HG03159 (cell line): Measurements from ENCODE around the gene ITLN1.
"Not testable (repeated sequence)": the region's sequence is repeated elsewhere in the genome, so short reads cannot be mapped to it uniquely, and the experiment has no call there.

Source experiments
- ATAC-seq: cut with Tn5 transposase; IDR thresholded peaks from one replicate; pipeline ENCODE4 v1.9.1; 2021; ENCODE audit warnings: mild to moderate bottlenecking, moderate library complexity; ENCODE audit not compliant: unreplicated experiment

ITLN1 gene

DNA sequence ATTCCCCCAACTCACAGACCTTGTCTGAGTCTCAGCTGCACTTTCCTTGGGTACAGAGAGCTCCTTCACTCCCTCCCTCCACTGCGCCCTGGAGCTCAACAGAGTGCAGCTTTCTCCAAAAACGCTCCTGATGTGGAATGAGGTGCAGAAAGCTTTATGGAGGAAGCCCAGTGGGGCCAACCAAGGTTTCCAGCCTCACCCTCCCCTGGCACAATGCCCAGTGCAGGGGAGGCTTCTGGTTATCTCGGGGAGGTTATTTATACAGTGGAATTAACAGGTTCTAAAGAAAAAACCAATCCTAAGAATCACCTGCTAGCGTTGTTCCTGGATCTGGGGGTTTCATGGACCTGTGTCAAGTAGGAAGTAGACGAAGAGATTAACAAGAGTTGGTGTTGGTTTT lies at the start of gene ITLN1:
TSS of gene ITLN1 (minus strand) at position 139 of the 400 bp plus-strand sequence. CDS start 303 bp downstream, outside the sequence.
- ATAC-seq, result no peak

DNA sequence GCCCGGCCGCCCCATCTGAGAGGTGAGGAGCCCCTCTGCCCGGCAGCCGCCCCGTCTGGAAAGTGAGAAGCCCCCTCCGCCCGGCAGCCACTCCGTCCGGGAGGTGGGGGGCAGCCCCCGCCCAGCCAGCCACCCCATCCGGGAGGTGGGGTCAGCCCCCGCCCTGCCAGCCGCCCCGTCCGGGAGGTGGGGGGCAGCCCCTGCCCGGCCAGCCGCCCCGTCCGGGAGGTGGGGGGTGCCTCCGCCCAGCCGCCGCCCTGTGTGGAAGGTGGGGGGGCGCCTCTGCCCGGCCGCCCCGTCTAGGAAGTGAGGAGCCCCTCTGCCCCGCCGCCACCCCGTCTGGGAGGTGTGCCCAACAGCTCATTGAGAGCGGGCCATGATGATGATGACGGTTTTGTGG lies 48.3 kb upstream of the ITLN1 start:
- ATAC-seq, result not testable (repeated sequence)

DNA sequence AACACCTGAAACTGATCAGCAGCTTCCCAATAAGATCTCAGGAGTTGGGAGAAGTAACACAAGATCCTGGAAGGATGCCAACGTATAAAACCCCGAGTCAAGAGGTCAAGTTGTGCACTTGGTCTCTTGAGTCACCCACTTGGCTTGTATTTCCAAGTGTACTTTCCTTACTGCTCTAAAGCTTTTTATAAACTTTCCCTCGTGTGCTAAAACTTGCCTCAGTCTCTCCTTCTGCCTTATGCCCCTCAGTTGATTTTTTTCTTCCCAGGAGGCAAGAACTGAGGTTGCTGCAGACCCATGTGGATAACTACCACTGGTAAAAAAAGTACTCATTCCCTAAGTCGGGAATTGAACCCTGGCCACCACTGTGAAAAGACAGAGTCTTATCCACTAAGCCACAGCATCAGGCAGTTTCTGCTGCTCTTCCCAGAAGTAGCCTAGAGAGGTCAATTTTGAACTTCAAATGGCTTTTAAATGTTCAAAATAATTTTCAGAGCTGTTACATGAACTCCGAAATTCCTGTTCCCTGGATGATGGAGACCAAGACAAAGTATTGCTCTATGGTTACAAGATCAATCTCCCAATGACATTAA lies 40.8 kb upstream of the ITLN1 start:
- ATAC-seq, result no peak

DNA sequence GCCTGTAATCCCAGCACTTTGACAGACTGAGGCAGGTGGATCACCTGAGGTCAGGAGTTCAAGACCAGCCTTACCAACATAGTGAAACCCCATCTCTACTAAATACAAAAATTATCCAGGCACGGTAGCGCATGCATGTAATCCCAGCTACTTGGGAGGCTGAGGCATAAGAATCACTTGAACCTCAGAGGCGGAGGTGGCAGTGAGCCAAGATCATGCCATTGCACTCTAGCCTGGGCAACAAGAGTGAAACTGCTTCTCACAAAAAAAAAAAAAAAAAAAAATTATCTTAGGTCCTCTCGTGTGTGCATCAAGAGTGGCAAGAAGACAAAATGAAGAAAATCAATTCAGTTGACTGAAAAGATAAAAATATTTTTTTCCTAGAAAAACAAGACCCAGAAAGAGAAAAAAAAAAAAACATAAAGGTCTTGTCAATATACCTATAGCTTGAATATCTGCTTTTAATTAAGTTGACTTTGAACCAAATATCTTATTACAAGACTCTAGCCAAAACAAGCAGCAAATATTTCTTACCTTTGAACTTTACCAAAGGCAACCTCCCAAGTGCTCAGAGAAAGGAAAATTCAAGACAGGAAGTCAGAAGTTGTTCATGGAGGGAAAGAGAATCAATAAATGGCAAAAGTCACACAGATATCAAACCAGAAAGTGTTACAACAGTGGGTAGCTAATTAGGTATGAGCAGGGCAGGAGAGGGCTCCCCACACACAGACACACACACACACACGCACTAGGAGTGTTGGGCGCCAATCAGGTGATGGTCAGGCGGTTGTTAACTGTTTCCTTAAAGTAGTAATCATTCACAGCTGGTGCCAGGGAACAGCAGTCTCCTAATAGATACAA lies 40.0 kb upstream of the ITLN1 start:
- ATAC-seq, result no peak

DNA sequence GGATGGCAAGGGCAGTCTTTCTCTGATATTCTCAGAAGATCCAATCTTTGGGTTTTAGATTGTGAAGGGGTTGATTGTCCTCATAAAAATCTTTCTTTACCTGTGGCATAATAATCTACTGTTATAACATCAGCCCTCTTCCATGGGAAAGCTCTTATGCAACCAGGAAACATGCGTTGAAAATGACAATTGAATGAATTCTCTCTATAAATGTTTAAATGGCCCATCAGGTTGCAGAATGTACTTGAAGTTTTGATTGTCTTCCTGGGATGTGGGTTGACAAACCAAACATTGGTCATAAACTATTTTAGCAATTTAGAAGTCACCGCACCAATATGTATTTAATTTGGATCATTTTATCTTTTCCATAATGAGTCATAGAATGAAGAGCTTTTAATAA lies 31.7 kb upstream of the ITLN1 start:
- no peak for ATAC-seq

DNA sequence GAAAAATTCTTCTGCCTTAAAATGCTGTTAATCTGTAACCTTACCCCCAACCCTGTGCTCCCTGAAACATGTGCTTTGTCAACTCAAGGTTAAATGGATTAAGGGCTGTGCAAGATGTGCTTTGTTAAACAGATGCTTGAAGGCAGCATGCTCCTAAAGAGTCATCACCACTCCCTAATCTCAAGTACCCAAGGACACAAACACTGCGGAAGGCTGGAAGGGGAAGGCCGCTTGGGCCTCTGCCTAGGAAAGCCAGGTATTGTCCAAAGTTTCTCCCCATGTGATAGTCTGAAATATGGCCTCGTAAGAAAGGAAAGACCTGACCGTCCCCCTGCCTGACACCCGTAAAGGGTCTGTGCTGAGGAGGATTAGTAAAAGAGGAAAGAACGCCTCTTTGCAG lies 28.2 kb upstream of the ITLN1 start:
- not testable (repeated sequence) for ATAC-seq

DNA sequence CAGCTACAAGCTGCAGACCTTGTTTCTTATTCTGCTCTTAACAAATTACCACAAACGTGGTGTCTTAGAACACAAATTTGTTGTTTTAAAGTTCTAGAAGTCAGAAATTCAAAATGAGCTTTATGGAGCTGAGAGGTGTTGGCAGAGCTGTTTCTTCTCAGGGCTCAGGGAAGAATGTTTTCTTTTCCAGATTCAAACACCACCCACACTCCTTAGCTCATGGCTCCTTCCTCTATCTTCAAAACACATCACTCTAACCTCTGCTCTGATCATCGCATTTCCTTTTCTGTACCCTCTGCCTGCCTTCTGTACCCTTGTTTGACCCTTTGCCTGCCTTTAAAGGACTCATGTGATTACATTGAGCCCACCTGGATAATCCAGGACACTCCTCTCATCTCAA lies 26.9 kb upstream of the ITLN1 start:
- no peak for ATAC-seq

DNA sequence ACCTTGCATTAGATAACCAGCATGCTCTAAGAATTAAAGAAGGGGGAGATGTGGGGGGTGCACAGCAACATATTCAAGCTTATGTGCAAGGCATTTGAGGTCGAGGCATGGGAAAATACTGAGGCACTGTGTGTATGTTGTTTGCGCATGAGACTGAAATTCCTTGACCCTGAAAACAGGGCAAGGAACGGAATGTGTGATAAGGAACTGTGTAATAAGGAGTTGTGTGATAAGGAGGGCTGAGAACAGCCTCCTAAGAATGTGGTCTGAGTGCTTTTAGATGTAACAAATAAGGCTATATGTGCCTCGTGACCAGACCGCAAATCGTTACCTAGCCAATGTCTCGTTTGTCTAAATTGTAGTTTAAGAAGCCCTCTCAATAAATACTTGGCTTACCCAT lies 26.5 kb upstream of the ITLN1 start:
- ATAC-seq, result no peak

DNA sequence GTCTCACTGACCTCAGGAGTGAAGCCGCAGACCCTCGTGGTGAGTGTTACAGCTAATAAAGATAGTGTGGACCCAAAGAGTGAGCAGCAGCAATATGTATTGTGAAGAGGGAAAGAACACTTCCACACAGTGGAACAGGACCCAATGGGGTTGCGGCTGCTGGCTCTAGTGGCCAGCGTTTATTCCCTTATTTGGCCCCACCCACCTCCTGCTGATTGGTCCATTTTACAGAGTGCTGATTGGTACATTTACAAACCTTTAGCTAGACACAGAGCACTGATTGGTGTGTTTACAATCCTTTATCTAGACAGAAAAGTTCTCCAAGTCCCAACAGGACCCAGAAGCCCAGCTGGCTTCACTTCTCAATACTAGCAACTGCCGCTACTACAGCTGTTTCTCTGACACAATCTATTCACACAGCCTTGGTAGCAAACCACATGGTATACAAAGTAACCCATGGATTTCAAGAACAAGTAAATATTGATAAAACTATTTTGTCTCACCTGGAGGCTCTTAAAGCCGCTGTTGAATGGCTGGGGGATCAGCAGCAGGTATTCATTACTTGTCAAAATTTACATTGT lies 25.3 kb upstream of the ITLN1 start:
- ATAC-seq, result no peak

DNA sequence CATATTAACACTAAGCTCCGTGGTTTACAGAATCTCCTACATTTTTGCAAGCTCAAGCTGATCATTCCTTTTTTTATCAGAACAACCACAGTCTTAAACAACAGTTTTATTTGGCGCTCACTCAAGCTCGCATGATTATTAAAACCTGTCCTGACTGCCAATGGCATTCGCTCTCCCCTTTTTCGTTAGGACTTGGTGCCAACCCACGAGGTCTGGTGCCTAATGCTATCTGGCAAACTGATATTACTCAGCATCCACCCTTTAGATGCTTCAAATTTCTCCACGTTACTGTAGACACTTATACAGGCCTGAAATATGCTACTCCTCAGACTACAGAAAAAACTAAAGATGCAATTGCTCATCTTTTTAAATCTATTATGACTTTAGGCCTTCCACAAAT lies 23.0 kb upstream of the ITLN1 start:
- ATAC-seq, result no peak

DNA sequence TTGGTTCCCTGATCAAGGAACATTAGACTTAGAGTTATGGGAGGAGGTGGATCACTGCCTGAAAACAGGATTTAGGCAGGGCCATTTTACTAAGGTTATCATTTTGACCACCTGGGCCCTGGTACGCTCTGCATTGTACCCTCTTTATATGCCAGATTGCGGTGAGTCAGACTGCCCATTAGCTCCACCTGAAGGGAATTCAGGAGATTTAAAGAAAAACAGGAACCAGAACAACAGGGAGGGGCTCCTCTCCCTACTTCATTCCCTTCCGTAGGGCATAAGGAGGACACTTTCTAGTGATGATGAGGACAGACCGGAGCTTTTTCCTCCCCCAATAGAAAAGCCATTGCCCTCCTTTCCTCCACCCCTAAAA lies 20.6 kb upstream of the ITLN1 start:
- ATAC-seq, result no peak

DNA sequence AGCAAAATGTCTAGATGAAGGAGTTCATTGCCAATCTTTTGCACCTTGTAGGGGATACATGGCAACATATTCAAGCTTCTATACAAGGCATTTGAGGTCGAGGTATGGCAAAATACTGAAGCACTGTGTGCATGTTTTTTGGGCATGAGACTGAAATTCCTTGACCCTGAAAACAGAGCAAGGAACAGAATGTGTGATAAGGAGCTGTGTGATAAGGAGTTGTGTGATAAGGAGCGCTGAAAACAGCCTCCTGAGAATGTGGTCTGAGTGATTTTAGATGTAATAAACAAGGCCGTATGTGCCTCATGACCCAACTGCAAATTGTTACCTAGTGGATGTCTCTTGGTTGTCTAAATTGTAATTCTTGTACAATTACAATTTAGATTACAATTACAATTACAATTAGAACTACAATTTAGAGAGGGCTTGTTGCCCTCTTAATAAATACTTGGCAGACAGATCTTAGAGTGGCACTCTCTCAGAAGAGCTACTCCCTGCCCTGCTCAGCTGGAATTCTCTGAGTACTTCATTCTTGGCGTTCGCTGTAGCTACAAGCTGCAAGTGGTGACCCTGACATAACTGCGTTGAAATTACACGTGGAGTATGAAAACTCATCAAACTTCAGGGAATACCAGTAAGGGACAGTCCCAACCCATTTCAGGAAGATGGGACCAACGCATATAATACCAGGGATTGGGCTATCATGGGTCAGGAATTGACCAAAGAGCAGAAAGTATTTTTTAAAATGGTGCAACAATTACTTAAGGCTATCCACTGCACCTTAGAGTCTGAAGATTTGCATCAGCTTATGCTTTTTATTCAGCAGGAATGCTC lies 20.0 kb upstream of the ITLN1 start:
- no peak for ATAC-seq

DNA sequence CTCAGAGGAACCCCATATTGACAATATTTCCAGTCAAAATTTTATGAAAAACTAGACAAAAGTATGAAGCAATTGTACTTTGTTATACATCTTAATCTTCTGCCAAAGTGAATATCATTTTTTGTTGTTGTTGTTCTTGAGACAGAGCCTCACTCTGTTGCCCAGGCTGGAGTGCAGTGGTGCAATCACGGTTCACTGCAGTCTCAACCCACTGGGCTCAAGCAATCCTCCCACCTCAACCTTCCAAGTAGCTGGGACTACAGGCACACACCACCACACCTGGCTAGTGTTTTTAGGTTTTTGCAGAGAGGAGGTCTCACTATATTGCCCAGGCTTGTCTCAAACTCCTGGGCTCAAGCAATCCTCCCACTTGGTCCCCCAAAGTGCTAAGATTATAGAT lies 17.3 kb upstream of the ITLN1 start:
- not testable (repeated sequence) for ATAC-seq

DNA sequence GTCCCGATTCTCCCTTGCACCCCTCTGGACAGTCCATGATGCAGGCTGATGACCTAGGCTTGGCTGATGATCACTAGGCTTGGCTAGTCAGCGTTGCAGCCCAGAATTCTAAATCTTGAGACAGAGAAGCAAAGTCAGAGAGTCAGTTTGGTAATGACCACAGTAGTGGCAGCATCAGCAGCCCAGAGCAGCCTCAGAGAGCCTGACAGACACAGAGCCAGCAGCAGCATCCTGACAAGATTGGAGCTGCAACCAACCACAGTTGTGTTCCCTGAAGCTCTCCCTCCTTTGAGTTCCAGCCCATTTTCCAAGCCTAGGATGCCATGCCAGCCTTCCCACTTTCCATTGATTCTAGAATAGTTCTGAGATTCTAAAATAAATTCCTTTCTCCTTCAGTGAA lies 16.8 kb upstream of the ITLN1 start:
- ATAC-seq, result no peak

DNA sequence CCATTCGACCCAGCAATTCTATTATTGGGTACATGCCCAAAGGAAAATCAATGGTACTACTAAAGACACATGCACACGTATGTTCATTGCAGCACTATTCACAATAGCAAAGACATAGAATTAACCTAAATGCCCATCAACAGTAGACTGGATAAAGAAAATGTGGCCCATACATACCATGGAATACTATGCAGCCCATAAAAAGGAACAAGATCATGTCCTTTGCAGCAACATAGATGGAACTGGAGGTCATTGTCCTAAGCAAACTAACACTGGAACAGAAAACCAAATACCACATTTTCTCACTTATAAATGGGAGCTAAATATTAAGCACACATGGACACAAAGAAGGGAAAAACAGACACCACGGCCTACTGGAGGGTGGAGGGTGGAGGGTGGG lies 15.7 kb upstream of the ITLN1 start:
- ATAC-seq, result not testable (repeated sequence)

DNA sequence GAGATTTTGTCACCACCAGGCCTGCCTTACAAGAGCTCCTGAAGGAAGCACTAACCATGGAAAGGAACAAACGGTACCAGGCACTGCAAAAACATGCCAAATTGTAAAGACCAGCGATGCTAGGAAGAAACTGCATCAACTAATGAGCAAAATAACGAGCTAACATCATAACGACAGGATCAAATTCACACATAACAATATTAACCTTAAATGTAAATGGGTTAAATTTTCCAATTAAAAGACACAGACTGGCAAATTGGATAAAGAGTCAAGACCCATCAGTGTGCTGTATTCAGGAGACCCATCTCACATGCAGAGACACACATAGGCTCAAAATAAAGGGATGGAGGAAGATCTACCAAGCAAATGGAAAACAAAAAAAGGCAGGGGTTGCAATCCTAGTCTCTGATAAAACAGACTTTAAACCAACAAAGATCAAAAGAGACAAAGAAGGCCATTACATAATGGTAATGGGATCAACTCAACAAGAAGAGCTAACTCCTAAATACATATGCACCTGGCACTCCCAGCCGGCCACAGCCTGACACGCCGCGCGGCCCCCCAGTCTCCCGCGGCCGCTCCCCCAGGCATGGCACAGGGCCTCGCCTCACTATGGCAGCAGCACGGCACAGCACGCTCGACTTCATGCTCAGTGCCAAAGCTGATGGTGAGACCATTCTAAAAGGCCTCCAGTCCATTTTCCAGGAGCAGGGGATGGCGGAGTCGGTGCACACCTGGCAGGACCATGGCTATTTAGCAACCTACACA lies 9.6 kb upstream of the ITLN1 start:
- ATAC-seq, result not testable (repeated sequence)

DNA sequence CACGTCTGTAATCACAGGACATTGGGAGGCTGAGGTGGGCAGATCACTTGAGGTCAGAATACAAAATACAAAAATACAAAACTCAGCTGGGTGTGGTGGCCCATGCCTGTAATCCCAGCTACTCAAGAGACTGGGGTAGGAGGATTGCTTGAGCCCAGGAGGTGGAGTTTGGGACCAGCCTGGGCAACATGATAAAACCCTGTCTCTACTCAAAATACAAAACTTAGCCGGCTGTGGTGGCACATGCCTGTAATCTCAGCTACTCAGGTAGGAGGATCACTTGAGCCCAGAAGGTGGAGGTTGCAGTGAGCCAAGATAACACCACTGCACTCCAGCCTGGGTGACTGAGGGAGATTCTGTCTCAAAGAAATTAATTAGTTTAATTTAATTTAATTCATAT lies 6.5 kb upstream of the ITLN1 start:
- ATAC-seq, result no peak

DNA sequence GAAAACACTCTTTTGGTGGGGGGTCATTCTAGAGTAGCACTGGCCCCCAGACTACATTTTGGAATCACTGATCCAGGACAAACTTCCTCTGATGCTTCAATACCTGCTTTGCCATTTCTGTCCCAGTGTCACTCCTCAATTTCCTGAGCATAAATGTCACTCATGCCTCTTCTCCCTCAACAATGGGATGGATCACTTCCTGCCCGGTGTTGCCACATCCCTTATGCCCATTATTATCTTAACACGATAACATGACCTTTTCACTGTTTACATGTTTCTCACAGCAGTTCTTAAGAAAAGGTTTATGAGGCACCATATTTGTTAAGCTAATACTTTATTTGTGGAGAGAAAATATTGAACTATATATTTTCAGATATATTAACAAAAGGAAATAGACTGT lies 3.9 kb upstream of the ITLN1 start:
- no peak for ATAC-seq

DNA sequence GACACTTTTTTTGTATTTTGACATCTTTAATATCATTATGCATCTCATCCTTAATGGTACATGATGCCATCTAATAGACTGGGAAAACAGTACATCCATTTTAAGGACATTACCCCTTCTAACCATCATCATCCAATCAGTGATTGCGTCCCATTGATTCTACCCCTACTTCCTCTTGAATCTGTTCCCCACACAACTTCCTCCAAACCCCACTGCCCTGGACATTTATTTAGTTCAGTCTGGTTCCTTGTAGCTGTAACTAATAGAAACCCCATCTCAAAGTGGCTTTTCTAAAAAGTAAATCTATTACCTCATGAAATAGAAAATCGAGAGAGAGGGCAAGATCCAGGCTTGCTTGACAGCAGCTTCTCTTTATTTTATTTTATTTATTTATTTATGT lies 2.1 kb upstream of the ITLN1 start:
- no peak for ATAC-seq

DNA sequence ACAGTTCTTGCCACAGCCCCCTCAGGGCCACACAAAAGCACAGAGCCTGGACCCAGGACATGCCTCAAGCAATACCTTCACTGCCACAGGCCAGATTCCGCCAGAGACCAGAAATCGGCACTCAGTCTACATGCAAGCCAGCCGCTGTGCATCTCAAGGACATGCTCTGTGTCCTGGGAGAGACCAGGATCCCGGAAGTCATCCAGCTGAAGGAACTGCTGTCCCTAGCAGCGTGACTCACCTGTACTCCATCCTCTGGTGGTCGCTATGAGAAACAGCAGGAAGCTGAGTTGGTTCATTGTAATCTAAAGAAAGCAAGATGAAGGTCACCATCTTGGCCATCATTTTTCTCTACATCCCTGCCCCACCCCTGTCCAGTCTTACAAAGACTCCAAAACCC lies 401 bp downstream of the ITLN1 start:
- no peak for ATAC-seq
